ENCODE results near the gene SPAG6. TPM values are rescaled to one million over a fixed set of nuclear protein-coding genes. Genes with fewer than 3 reads are reported as not detected.

Gene SPAG6
- total and polyA plus RNA-seq, 9 of the 15 experiments (the other 6 are each of a cell fraction or from before 2014, with no cell fraction given): 3.5 to 23.1 (median 11.8) TPM

DNA sequence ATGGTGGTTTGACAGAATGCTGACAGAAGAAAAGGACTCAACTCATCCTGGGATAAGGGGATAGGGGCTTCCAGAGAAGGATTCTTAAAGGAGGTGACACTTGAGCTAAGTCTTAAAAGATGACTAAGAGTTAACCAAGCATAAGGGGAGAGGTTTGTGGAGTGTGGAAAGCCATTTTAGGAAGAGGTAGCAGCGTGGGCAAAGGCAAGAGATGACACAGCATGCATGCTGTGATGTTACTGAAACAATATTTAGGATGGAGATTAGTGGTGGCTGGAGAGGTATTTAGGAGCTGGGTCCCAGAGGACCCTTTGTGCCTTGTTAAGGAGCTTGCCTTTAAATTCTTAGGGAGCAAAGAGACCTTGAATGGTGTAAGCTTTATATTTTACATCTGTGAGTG is 65.1 kb downstream of the SPAG6 start (continued):
- TF ChIP-seq HLTF (IDR thresholded peaks at IDR 0.05) (no peak), ARHGAP35 (IDR thresholded peaks at IDR 0.05; ENCODE audit: partially characterized antibody) (no peak), TCF3 (CRISPR knock-in tag; IDR thresholded peaks at IDR 0.05) (no peak), RB1 (IDR thresholded peaks at IDR 0.05; ENCODE audit: low read depth) (no peak), LCOR (CRISPR knock-in tag; IDR thresholded peaks at IDR 0.05) (no peak), CBFA2T2 (conservative IDR thresholded peaks at IDR 0.05) (no peak), GATAD2A (IDR thresholded peaks at IDR 0.05) (no peak), NFE2 (IDR thresholded peaks at IDR 0.05; ENCODE audit: low read depth) (peak; percentile 63), YBX1 (IDR thresholded peaks at IDR 0.05) (no peak), ELF1 (tag; IDR thresholded peaks at IDR 0.05) (no peak), JUNB (CRISPR knock-in tag; conservative IDR thresholded peaks at IDR 0.05) (no peak), ZNF766 (CRISPR knock-in tag; conservative IDR thresholded peaks at IDR 0.05) (no peak), SIN3B (IDR thresholded peaks at IDR 0.05; ENCODE audit: low read depth) (no peak), CEBPG (CRISPR knock-in tag; IDR thresholded peaks at IDR 0.05) (no peak), CEBPG (tag; conservative IDR thresholded peaks at IDR 0.05 in 1 of 2, IDR thresholded peaks at IDR 0.05 in 1 of 2) (no peak), CTBP1 (IDR thresholded peaks at IDR 0.05; ENCODE audit: borderline replicate concordance) (no peak), NCOA4 (IDR thresholded peaks at IDR 0.05; ENCODE audit: partially characterized antibody) (no peak), ZBTB7A (IDR thresholded peaks at IDR 0.05; ENCODE audit: borderline replicate concordance, control insufficient read depth, low read depth, low read length) (no peak), ZNF316 (IDR thresholded peaks at IDR 0.05) (peak; percentile 68), PTRF (tag; IDR thresholded peaks at IDR 0.05) (no peak), MBD2 (IDR thresholded peaks at IDR 0.05; ENCODE audit: borderline replicate concordance, low read depth) (no peak), CREBBP (IDR thresholded peaks at IDR 0.05; ENCODE audit: low read depth, low read length) (no peak), MAFG (tag; conservative IDR thresholded peaks at IDR 0.05) (0 out of 2 replicates have a peak, but pooled peaks have one; percentile 22), SMARCA4 (IDR thresholded peaks at IDR 0.05) (no peak), HNRNPUL1 (IDR thresholded peaks at IDR 0.05; ENCODE audit: low read length) (no peak), ZNF696 (CRISPR knock-in tag; conservative IDR thresholded peaks at IDR 0.05) (no peak)
- TF ChIP-seq, protein P1, sequence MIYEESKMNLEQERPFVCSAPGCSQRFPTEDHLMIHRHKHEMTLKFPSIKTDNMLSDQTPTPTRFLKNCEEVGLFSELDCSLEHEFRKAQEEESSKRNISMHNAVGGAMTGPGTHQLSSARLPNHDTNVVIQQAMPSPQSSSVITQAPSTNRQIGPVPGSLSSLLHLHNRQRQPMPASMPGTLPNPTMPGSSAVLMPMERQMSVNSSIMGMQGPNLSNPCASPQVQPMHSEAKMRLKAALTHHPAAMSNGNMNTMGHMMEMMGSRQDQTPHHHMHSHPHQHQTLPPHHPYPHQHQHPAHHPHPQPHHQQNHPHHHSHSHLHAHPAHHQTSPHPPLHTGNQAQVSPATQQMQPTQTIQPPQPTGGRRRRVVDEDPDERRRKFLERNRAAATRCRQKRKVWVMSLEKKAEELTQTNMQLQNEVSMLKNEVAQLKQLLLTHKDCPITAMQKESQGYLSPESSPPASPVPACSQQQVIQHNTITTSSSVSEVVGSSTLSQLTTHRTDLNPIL (CRISPR knock-in tag; IDR thresholded peaks at IDR 0.05): no peak
- TF ChIP-seq, protein P2, sequence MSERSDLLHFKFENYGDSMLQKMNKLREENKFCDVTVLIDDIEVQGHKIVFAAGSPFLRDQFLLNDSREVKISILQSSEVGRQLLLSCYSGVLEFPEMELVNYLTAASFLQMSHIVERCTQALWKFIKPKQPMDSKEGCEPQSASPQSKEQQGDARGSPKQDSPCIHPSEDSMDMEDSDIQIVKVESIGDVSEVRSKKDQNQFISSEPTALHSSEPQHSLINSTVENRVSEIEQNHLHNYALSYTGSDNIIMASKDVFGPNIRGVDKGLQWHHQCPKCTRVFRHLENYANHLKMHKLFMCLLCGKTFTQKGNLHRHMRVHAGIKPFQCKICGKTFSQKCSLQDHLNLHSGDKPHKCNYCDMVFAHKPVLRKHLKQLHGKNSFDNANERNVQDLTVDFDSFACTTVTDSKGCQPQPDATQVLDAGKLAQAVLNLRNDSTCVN (CRISPR knock-in tag; IDR thresholded peaks at IDR 0.05): no peak
- TF ChIP-seq, protein P3, sequence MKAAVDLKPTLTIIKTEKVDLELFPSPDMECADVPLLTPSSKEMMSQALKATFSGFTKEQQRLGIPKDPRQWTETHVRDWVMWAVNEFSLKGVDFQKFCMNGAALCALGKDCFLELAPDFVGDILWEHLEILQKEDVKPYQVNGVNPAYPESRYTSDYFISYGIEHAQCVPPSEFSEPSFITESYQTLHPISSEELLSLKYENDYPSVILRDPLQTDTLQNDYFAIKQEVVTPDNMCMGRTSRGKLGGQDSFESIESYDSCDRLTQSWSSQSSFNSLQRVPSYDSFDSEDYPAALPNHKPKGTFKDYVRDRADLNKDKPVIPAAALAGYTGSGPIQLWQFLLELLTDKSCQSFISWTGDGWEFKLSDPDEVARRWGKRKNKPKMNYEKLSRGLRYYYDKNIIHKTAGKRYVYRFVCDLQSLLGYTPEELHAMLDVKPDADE (conservative IDR thresholded peaks at IDR 0.05; ENCODE audit: control insufficient read depth, low read depth, low read length): no peak
- TF ChIP-seq, protein P4, sequence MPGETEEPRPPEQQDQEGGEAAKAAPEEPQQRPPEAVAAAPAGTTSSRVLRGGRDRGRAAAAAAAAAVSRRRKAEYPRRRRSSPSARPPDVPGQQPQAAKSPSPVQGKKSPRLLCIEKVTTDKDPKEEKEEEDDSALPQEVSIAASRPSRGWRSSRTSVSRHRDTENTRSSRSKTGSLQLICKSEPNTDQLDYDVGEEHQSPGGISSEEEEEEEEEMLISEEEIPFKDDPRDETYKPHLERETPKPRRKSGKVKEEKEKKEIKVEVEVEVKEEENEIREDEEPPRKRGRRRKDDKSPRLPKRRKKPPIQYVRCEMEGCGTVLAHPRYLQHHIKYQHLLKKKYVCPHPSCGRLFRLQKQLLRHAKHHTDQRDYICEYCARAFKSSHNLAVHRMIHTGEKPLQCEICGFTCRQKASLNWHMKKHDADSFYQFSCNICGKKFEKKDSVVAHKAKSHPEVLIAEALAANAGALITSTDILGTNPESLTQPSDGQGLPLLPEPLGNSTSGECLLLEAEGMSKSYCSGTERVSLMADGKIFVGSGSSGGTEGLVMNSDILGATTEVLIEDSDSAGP (CRISPR knock-in tag; IDR thresholded peaks at IDR 0.05): no peak
